B cell (primary cell): Measurements from ENCODE around the gene ATF7IP2. TPM values are rescaled to one million over a fixed set of nuclear protein-coding genes. Genes with fewer than 3 reads are reported as not detected.

ENCODE experiments used
- ATAC-seq: fragments of 200-7000 bp; cut with Tn5 transposase; one replicate; pipeline ENCODE4 v1.10.0; 2021; ENCODE audit warnings: low read depth, mild to moderate bottlenecking, moderate number of reproducible peaks, moderate library complexity
- CTCF ChIA-PET: fragments of 350-600 bp; sonication (Branson Sonifier 250); formaldehyde crosslinking; loops from one replicate; lab custom pipeline; 2021; ENCODE audit warnings: antibody characterized with exemption, inconsistent platforms; lab: Charles Lee
- POLR2A ChIA-PET: fragments of 350-600 bp; sonication (Branson Sonifier 250); formaldehyde crosslinking; loops from one replicate; lab custom pipeline; 2021; ENCODE audit warnings: antibody characterized with exemption; lab: Charles Lee
- DNase-seq: peaks from one replicate; pipeline ENCODE4 v3.0.0; 2013
- H2AFZ ChIP-seq: 2 replicates; pipeline ENCODE4 v1.6.1; 2012; ENCODE audit warnings: mild to moderate bottlenecking, low read depth, low read length; ENCODE audit not compliant: insufficient read depth, poor library complexity, severe bottlenecking
- H3K27ac ChIP-seq, 2 donors: 1 replicate in 1 of 2; 2 replicates in 1 of 2; pipeline ENCODE4 v1.5.1; 2012 to 2013; ENCODE audit warnings: low read length in 2 of 2, mild to moderate bottlenecking in 2 of 2, moderate library complexity in 1 of 2
- H3K27me3 ChIP-seq, 4 experiments: fragments of 200-600 bp in 1 of 4; sonication (generic) in 1 of 4; replicated peaks in 1 of 4; 1 replicate in 2 of 4; 2 replicates in 2 of 4; pipeline versions ENCODE4 v1.6.1 to v1.7.0; 2013 to 2016; ENCODE audit warnings: low read length in 3 of 4, mild to moderate bottlenecking in 2 of 4, mixed read lengths in 1 of 4, moderate library complexity in 1 of 4; ENCODE audit not compliant: insufficient read depth in 4 of 4, control insufficient read depth in 3 of 4; ENCODE audit errors: control extremely low read depth in 1 of 4
- H3K36me3 ChIP-seq, 2 experiments: replicated peaks in 1 of 2; 1 replicate in 1 of 2; 2 replicates in 1 of 2; pipeline versions ENCODE4 v1.6.1 to v1.7.1; 2013; ENCODE audit warnings: low read length in 1 of 2; ENCODE audit not compliant: insufficient read depth in 2 of 2, control insufficient read depth in 1 of 2; ENCODE audit errors: control extremely low read depth in 1 of 2, extremely low read depth in 1 of 2
- H3K4me1 ChIP-seq, 2 donors: fragments of 200-600 bp in 1 of 2; sonication (generic) in 1 of 2; 1 replicate in 1 of 2; 2 replicates in 1 of 2; pipeline versions ENCODE4 v1.5.1 to v1.6.1; 2013 to 2017; ENCODE audit warnings: low read length in 2 of 2; ENCODE audit not compliant: control insufficient read depth in 2 of 2, insufficient read depth in 2 of 2
- H3K4me2 ChIP-seq: replicated peaks from 2 replicates; pipeline ENCODE3; 2012; ENCODE audit warnings: mild to moderate bottlenecking, low read depth, low read length; ENCODE audit not compliant: poor library complexity, severe bottlenecking
- H3K4me3 ChIP-seq, 5 experiments: fragments of 200-600 bp in 1 of 5; sonication (generic) in 1 of 5; 1 replicate in 3 of 5; 2 replicates in 2 of 5; pipeline versions ENCODE4 v1.5.1 to v1.7.0; 2011 to 2016; ENCODE audit warnings: low read length in 4 of 5, mild to moderate bottlenecking in 4 of 5, low read depth in 2 of 5, control low read depth in 1 of 5, moderate library complexity in 1 of 5; ENCODE audit not compliant: insufficient read depth in 1 of 5; ENCODE audit errors: control extremely low read depth in 1 of 5, extremely low read depth in 1 of 5
- H3K79me2 ChIP-seq: fragments of 200-600 bp; sonication (generic); one replicate; pipeline ENCODE4 v1.6.0; 2016; ENCODE audit warnings: low read length; ENCODE audit not compliant: control insufficient read depth, insufficient read depth
- H3K9ac ChIP-seq: fragments of 200-600 bp; sonication (generic); 2 replicates; pipeline ENCODE4 v1.6.1; 2017; ENCODE audit warnings: mild to moderate bottlenecking, low read length, moderate library complexity
- H3K9me3 ChIP-seq, 3 donors: one replicate each; pipeline versions ENCODE4 v1.6.1 to v1.7.1; 2013; ENCODE audit warnings: low read length in 2 of 3; ENCODE audit not compliant: control insufficient read depth in 2 of 3, insufficient read depth in 1 of 3; ENCODE audit errors: control extremely low read depth in 1 of 3
- H4K20me1 ChIP-seq: 2 replicates; pipeline ENCODE4 v1.6.0; 2012; ENCODE audit warnings: mild to moderate bottlenecking, low read length; ENCODE audit not compliant: insufficient read depth, control insufficient read depth, poor library complexity, severe bottlenecking
- H3K27ac Mint-ChIP-seq: one replicate; pipeline ENCODE4 v1.8.0; 2021; ENCODE audit warnings: mixed read lengths
- H3K27me3 Mint-ChIP-seq: one replicate; pipeline ENCODE4 v1.8.0; 2021; ENCODE audit warnings: mixed read lengths
- H3K4me1 Mint-ChIP-seq: one replicate; pipeline ENCODE4 v1.8.0; 2021; ENCODE audit warnings: mixed read lengths
- H3K4me3 Mint-ChIP-seq: one replicate; pipeline ENCODE4 v1.8.0; 2021; ENCODE audit warnings: mixed read lengths
- H3K9me3 Mint-ChIP-seq: one replicate; pipeline ENCODE4 v1.8.0; 2022; ENCODE audit warnings: mixed read lengths; ENCODE audit not compliant: insufficient read depth
- EZH2 ChIP-seq: IDR thresholded peaks from 2 replicates; pipeline ENCODE4 v1.6.1; 2012; ENCODE audit warnings: borderline replicate concordance, low read depth, mild to moderate bottlenecking, moderate library complexity, low read length; ENCODE audit not compliant: insufficient read depth, poor library complexity, severe bottlenecking
- WGBS: methylation state at CpG from one replicate; pipeline ENCODE4 v1.1.5; 2013; ENCODE audit warnings: missing lambda C conversion rate; ENCODE audit not compliant: insufficient coverage; 5-methylcytosine and 5-hydroxymethylcytosine counted together
- intact Hi-C: fragments of 100-400 bp; cut with micrococcal nuclease; formaldehyde crosslinking; loops from one replicate; pipeline ENCODE4 v1.10.0; 2022
- polyA plus RNA-seq: library from polyadenylated mRNA; depleted of rRNA; stranded (reverse); fragments of >200 nt; gene quantifications from 2 replicates; pipeline ENCODE4 v1.2.3, GENCODE V29; 2012
- total RNA-seq, 2 donors: library from RNA; stranded (reverse); fragments of 120-200 nt in 1 of 2; gene quantifications; 1 replicate in 1 of 2; 2 replicates in 1 of 2; pipeline versions ENCODE4 v1.2.3 to v1.2.4, GENCODE V29; 2013 to 2022
- TF ChIP-seq, protein P1 (sequence below): fragments of 200-600 bp; IDR thresholded peaks from one replicate; pipeline ENCODE4 v1.8.0; 2022; ENCODE audit warnings: antibody characterized with exemption, mild to moderate bottlenecking

The ATF7IP2 gene
- total and polyA plus RNA-seq, 2 donors (not counting 1 experiment from before 2014, with no cell fraction given): 67.5 to 105 TPM

DNA sequence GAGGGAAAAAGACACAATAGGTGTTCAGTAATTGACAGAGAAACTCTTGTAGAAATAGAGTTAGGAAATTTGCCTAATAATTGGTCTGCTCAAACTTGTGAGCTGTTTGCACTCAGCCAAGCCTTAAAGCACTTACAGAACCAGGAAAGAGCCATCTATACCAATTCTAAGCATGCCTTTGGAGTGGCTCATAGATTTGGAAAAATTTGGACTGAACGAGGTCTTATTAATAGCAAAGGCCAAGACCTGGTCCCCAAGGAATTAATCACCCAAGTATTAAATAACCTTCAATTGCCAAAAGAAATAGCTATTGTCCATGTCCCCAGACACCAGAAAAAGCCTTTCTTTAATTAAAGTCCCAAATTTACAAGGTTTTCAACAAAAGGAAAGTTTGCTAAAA, 104.3 kb downstream of the ATF7IP2 start:
- H3K9me3 ChIP-seq: peaks cover 3 to 34% (median 27%) of the 10 kb centered on the region in 3 donors
- H3K4me3 ChIP-seq: no peak overlapping the region
- intact Hi-C loops: no loop called here

DNA sequence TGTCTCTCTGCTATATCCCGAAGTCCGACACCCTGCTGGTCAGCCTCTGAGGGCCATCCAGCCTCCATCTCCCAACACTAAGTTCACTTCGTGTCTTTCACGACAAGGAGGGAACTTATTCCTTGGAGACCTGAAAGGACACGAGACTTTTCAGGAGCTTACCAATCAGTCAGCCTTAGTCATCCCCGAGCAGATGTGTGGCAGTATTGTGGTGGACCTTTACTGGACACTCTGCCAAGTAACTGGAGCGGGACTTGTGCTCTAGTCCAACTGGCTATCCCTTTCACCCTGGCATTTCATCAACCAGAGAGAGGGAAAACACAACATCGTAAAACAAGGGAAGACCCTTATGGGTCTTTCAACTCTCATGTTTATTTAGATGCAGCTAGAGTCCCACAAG, 107.4 kb downstream of the ATF7IP2 start:
- ChIA-PET CTCF (interaction anchor here (1.0 to 2.1 kb wide), 3 partner anchors 15 to 18 kb away, joined by 3 to 6 read pairs (median 3); no protein-coding TSS in a partner anchor), POLR2A (no interaction called here)
- Histone ChIP-seq H3K79me2 (no peaks in the 10 kb centered on the region), H3K4me2 (no peak overlapping the region), H3K27me3 (no peaks in the 10 kb centered on the region), H3K4me1 (no peaks in the 10 kb centered on the region), H3K4me3 (no peak overlapping the region), H2AFZ (no peak overlapping the region), H3K9ac (no peak overlapping the region), H3K36me3 (no peaks in the 10 kb centered on the region), H4K20me1 (no peaks in the 10 kb centered on the region), H3K27ac (no peak overlapping the region), H3K9me3 (peaks cover 2 to 31% (median 16%) of the 10 kb centered on the region in 3 donors)
- DNase-seq (no peak), ATAC-seq (no peak)
- 100% methylated on average over 7 of the region's 8 CpGs for WGBS
- no peak for TF ChIP-seq EZH2
- TF ChIP-seq, protein P1, sequence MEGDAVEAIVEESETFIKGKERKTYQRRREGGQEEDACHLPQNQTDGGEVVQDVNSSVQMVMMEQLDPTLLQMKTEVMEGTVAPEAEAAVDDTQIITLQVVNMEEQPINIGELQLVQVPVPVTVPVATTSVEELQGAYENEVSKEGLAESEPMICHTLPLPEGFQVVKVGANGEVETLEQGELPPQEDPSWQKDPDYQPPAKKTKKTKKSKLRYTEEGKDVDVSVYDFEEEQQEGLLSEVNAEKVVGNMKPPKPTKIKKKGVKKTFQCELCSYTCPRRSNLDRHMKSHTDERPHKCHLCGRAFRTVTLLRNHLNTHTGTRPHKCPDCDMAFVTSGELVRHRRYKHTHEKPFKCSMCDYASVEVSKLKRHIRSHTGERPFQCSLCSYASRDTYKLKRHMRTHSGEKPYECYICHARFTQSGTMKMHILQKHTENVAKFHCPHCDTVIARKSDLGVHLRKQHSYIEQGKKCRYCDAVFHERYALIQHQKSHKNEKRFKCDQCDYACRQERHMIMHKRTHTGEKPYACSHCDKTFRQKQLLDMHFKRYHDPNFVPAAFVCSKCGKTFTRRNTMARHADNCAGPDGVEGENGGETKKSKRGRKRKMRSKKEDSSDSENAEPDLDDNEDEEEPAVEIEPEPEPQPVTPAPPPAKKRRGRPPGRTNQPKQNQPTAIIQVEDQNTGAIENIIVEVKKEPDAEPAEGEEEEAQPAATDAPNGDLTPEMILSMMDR: no peak
- Mint-ChIP-seq H3K4me1 (no peaks in the 10 kb centered on the region), H3K27me3 (no peaks in the 10 kb centered on the region), H3K4me3 (no peak overlapping the region), H3K9me3 (peaks cover 14% of the 10 kb centered on the region), H3K27ac (no peak overlapping the region)
- intact Hi-C loops: no loop called here

More for the DNA sequence above, 104.3 kb downstream of the ATF7IP2 start:
- no CpG with 5 or more reads among the region's 1 CpG for whole genome bisulfite sequencing
- H3K27me3 Mint-ChIP-seq: no peaks in the 10 kb centered on the region
- no peak overlapping the region for H3K4me2 ChIP-seq
- H3K4me1 Mint-ChIP-seq: peaks cover 7% of the 10 kb centered on the region
- H4K20me1 ChIP-seq: no peaks in the 10 kb centered on the region
- H3K27ac Mint-ChIP-seq: no peak overlapping the region
- no peaks in the 10 kb centered on the region for H3K79me2 ChIP-seq
- TF ChIP-seq, protein P1: no peak
- no peak for TF ChIP-seq EZH2
- no peak overlapping the region for H3K9ac ChIP-seq
- H2AFZ ChIP-seq: no peak overlapping the region
- no peak for ATAC-seq
- H3K4me1 ChIP-seq: peaks cover 5 to 7% of the 10 kb centered on the region in 2 donors
- no peaks in the 10 kb centered on the region for H3K27me3 ChIP-seq
- no peak for DNase-seq
- H3K27ac ChIP-seq: no peak overlapping the region
- POLR2A ChIA-PET: interaction anchor here (0.6 kb wide), 1 partner anchor 838 kb away, joined by 3 read pairs; no protein-coding TSS in a partner anchor
- peaks cover 13% of the 10 kb centered on the region for H3K9me3 Mint-ChIP-seq
- H3K36me3 ChIP-seq: no peaks in the 10 kb centered on the region
- H3K4me3 Mint-ChIP-seq: no peak overlapping the region
- CTCF ChIA-PET: no interaction called here
